ENCODE data around the gene SLC28A3.

Gene SLC28A3

GRCh38 chr9:84238652-84239051 lies 101.9 kb downstream of the SLC28A3 start:
- no peak for DNase-seq (ENCODE audit: low read depth)

GRCh38 chr9:84235511-84235910 lies 105.0 kb downstream of the SLC28A3 start:
- no peak for DNase-seq (ENCODE audit: low read depth)

- DNase-seq (ENCODE audit: low read depth): peak; percentile 59
These were observed 110.0 kb downstream of the SLC28A3 start for GRCh38 chr9:84230355-84231145.

DNA sequence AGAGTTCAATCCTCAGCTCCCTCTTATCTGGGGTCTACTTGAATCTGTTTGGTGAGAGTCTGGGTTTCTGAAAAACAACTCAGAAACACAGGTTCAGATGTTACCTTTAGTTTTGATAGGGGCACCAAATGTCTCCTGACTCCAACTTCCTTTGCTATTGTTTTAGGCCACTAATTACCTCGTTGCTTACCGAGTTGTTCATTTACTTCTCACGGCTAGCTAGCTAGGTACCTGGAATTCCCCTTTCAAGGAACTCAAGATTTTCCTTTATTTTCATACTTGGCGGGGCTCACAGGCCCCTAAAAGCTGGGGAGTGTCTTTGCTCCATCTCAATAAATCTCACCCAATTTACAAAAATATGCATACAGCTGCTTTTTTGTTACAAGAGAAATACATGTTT lies 111.4 kb downstream of the SLC28A3 start:
- DNase-seq (ENCODE audit: low read depth): no peak

DNA sequence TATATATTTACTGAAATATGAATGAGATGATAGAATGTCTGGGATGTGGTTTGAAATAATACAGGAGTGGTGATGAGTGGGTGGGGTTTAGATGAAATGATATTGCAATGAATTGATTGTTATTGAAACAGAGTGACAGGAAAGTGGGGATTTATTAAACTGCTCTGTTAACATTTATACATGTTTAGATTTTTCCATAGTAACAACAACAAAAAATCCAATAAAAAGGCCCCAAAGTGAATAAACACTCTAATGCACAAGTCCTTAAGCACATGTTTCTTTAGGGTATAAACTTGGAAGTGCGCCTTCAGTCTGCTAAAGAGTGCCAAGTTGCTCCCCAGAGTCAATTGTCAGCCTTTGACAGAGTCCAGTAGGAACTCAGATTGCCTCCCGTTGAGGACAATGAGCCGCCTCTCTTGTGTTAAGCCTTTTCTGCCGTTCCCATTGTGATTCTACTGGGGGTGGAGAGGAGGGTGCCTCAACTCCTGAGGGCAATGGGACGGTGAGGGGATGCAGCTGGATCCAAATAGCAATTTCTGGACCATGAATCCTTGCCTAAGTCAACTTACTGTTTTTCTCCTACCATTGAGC lies 112.3 kb downstream of the SLC28A3 start:
- no peak for DNase-seq (ENCODE audit: low read depth)

DNA sequence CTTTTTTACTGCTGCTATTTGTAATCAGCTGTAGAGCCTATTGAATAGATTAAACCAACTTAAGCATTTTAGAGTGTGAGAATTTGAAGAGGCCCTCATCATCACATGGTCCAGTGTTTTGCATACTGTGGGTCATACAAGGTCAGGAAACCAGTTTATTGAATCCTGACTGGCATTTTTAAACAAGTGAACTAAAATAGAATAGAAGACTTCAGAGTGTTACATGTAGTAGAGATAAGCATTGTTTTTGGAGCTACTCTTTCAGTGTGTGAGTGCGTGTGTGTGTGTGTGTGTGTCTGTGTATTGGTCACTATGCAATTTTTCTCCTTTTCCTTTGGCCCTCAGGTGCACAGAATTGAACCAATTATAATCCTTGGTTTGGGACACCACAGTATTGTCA lies 114.4 kb downstream of the SLC28A3 start:
- DNase-seq (ENCODE audit: low read depth): no peak

Data from GM04503 (cell line).